Lung microvascular endothelial cell (primary cell): ENCODE measurements around the gene SPACA1. TPM values are rescaled to one million over a fixed set of nuclear protein-coding genes. Genes with fewer than 3 reads are reported as not detected.

Experiments used
- DNase-seq, 2 donors: peaks; one replicate each; pipeline versions ENCODE4 v3.0.0 to v3.0.0-alpha.2; 2010; ENCODE audit warnings: low read depth in 2 of 2
- total RNA-seq: library from RNA; depleted of rRNA; stranded (reverse); fragments of >200 nt; gene quantifications from 2 replicates; pipeline ENCODE4 v1.2.1, GENCODE V29; 2014

The SPACA1 gene
- total RNA-seq, 1 donor from 2014 or later, result not detected

- DNase-seq, result no peak
These were observed 42.1 kb downstream of the SPACA1 start for GRCh38 chr6:88089708-88090107.

DNA sequence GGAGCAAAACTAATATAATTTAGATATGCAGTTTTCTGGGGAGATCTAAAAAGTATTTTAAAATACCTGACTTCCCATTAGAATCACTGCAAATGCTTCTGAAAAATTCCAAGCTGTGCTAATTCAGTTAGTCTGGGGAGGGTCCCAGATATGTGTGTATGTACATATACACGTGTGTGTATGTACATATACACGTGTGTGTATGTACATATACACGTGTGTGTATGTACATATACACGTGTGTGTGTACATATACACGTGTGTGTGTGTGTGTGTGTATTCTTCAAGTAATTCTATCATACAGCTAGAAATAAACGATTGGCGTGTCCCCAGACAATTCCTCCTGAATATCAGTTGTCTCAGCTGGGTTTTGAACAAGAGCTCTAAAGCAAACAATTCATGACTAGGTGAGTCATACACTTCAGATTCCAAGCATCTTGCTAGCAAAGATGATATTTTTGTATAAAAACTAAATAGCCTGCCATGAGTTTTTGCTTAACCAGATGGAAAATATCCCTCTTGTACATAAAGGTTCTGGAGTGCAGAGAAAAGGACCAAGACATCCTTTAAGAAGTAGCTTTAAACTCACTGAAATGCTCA is 58.2 kb downstream of the SPACA1 start:
- DNase-seq, result no peak

GRCh38 chr6:88107241-88107640 is 59.6 kb downstream of the SPACA1 start:
- DNase-seq, result no peak

DNA sequence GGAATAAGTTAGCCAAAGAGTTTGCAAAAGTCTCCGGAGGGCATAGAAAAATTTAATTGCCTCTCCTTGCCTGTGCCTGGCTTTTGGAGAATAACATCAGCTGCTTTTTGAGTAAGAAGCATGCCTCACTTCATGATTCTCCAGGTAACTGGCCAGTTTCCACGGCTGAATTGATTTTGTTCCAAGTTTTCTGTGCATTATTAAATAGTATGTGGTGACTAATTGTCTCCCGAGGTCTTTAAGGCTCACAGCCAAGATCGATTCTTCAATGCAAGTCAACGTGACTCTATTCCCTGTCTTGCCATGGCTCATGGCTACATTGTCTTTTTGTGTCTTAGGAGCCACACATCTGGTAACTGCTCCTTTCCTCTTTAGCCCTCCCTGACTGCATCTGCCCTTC is 64.3 kb downstream of the SPACA1 start:
- no peak for DNase-seq

DNA sequence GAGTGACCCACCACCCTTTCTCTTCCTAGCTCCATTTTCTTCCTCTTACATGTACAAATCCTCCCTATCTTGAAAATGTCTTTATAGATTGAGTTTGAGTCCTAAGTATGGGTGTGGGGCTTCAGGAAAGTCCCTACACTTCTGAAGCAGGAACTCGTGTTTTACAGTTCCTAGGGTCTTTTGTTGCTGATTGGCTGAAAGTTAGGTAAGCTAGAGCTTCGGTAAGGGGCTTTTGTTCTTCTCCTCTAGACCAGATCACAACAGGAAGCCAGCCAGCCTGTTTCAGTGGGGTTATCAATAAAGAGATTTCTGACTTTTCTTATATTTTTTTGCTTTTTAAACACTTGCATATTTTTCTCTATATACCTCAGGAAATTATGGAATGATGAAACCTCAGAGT is 67.2 kb downstream of the SPACA1 start:
- DNase-seq, result no peak

GRCh38 chr6:88115307-88115706 is 67.7 kb downstream of the SPACA1 start:
- DNase-seq, result no peak

DNA sequence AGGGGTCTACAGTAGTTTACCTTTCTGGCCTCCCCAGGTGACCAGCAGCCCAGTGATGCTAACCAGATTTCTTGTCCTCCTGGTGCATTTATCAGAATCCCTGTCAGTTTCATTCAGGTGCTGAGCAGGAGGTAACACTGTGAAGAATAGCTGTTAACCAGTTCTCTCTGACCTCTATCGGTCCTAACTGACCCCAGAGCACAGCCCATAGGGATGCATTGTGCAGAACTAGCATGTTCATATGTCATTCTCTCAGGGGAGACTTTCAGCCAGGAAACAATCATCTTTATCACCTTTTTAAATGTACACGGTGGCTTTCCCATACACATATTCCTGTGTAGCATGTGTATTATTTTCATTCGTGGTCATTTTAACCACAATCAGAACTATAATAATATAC is 68.6 kb downstream of the SPACA1 start:
- no peak for DNase-seq

Other genes with a start within 250 kb of the SPACA1 start
- gene CNR1, start 118.5 kb downstream of the SPACA1 start, total RNA-seq, result under 0.01 TPM in 2 replicates